ENCODE results near the gene SIGMAR1.
A peak's percentile ranks its signal among the peaks of the same experiment; 100 is the strongest.

The SIGMAR1 gene

GRCh38 chr9:34603610-34604231 lies 33.9 kb downstream of the SIGMAR1 start:
- H3K9me3 ChIP-seq (ENCODE audit: insufficient read depth, low read depth, low read length), result no peaks in the 10 kb centered on the region
- H3K79me1 ChIP-seq (ENCODE audit: low read length), result no peaks in the 10 kb centered on the region
- no peak overlapping the region for H2BK120ac ChIP-seq (ENCODE audit: insufficient read depth, low read length, poor library complexity)
- H3K18ac ChIP-seq (ENCODE audit: low read length), result no peak overlapping the region
- H4K8ac ChIP-seq (ENCODE audit: low read depth, low read length), result no peak overlapping the region
- no peak overlapping the region for H3K4ac ChIP-seq (ENCODE audit: low read depth, low read length)
- WGBS (ENCODE audit: extremely low coverage, insufficient coverage, insufficient read length), result no CpG with 5 or more reads among the region's 4 CpGs
- H2AFZ ChIP-seq (ENCODE audit: insufficient read depth, low read length, poor library complexity), result no peak overlapping the region
- no peak overlapping the region for H3K23ac ChIP-seq (ENCODE audit: low read length)
- no peaks in the 10 kb centered on the region for H3K79me2 ChIP-seq (ENCODE audit: control insufficient read depth, insufficient read depth, low read length, poor library complexity)
- H2AK5ac ChIP-seq (ENCODE audit: low read length), result no peak overlapping the region
- H3K4me2 ChIP-seq (ENCODE audit: low read length), result no peak overlapping the region
- peaks cover 0 to 1% of the 10 kb centered on the region in 2 experiments for H3K4me1 ChIP-seq (ENCODE audit: control insufficient read depth in 1 of 2, insufficient read depth in 2 of 2, low read length in 2 of 2)
- DNase-seq, result peak; percentile 64 to 92
- H3K4me3 ChIP-seq (ENCODE audit: low read depth, low read length), result no peak overlapping the region
- H3K9ac ChIP-seq (ENCODE audit: low read length), result no peak overlapping the region
- H3K27me3 ChIP-seq (ENCODE audit: insufficient read depth, low read length), result no peaks in the 10 kb centered on the region
- no peak overlapping the region for H2BK12ac ChIP-seq (ENCODE audit: low read length)
- no peak overlapping the region for H4K12ac ChIP-seq (ENCODE audit: low read depth, low read length)
- H4K91ac ChIP-seq (ENCODE audit: low read depth, low read length), result no peak overlapping the region
- no peaks in the 10 kb centered on the region for H3K36me3 ChIP-seq (ENCODE audit: control insufficient read depth in 1 of 2, insufficient read depth in 2 of 2, low read length in 2 of 2)
- H3K14ac ChIP-seq (ENCODE audit: low read length), result no peak overlapping the region
- H3K27ac ChIP-seq (ENCODE audit: low read depth, low read length), result no peak overlapping the region
- H2BK5ac ChIP-seq (ENCODE audit: low read depth, low read length, poor library complexity), result no peak overlapping the region

- Histone ChIP-seq H3K4me2 (ENCODE audit: low read length) (no peak overlapping the region), H3K36me3 (ENCODE audit: control insufficient read depth in 1 of 2, insufficient read depth in 2 of 2, low read length in 2 of 2) (no peaks in the 10 kb centered on the region), H3K4ac (ENCODE audit: low read depth, low read length) (no peak overlapping the region), H2AFZ (ENCODE audit: insufficient read depth, low read length, poor library complexity) (no peak overlapping the region), H2BK5ac (ENCODE audit: low read depth, low read length, poor library complexity) (no peak overlapping the region), H3K9ac (ENCODE audit: low read length) (no peak overlapping the region), H3K9me3 (ENCODE audit: insufficient read depth, low read depth, low read length) (no peaks in the 10 kb centered on the region), H3K79me1 (ENCODE audit: low read length) (no peaks in the 10 kb centered on the region), H3K4me3 (ENCODE audit: low read depth, low read length) (no peak overlapping the region), H3K23ac (ENCODE audit: low read length) (no peak overlapping the region), H2BK12ac (ENCODE audit: low read length) (no peak overlapping the region), H3K4me1 (ENCODE audit: control insufficient read depth in 1 of 2, insufficient read depth in 2 of 2, low read length in 2 of 2) (peaks cover 0 to 1% of the 10 kb centered on the region in 2 experiments), H4K12ac (ENCODE audit: low read depth, low read length) (no peak overlapping the region), H2BK120ac (ENCODE audit: insufficient read depth, low read length, poor library complexity) (no peak overlapping the region), H3K27ac (ENCODE audit: low read depth, low read length) (no peak overlapping the region), H3K27me3 (ENCODE audit: insufficient read depth, low read length) (no peaks in the 10 kb centered on the region), H3K18ac (ENCODE audit: low read length) (no peak overlapping the region), H2AK5ac (ENCODE audit: low read length) (no peak overlapping the region), H4K8ac (ENCODE audit: low read depth, low read length) (no peak overlapping the region), H4K91ac (ENCODE audit: low read depth, low read length) (no peak overlapping the region), H3K79me2 (ENCODE audit: control insufficient read depth, insufficient read depth, low read length, poor library complexity) (no peaks in the 10 kb centered on the region), H3K14ac (ENCODE audit: low read length) (no peak overlapping the region)
- DNase-seq, result no peak
- no CpG with 5 or more reads among the region's 6 CpGs for WGBS (ENCODE audit: extremely low coverage, insufficient coverage, insufficient read length)
These were observed 35.5 kb downstream of the SIGMAR1 start for GRCh38 chr9:34601937-34602573.

- Histone ChIP-seq H3K9ac (ENCODE audit: low read length) (no peak overlapping the region), H3K27ac (ENCODE audit: low read depth, low read length) (no peak overlapping the region), H2AK5ac (ENCODE audit: low read length) (no peak overlapping the region), H2BK12ac (ENCODE audit: low read length) (no peak overlapping the region), H3K14ac (ENCODE audit: low read length) (no peak overlapping the region), H3K27me3 (ENCODE audit: insufficient read depth, low read length) (no peaks in the 10 kb centered on the region), H2BK5ac (ENCODE audit: low read depth, low read length, poor library complexity) (no peak overlapping the region), H3K4me2 (ENCODE audit: low read length) (no peak overlapping the region), H4K91ac (ENCODE audit: low read depth, low read length) (no peak overlapping the region), H4K12ac (ENCODE audit: low read depth, low read length) (no peak overlapping the region), H4K8ac (ENCODE audit: low read depth, low read length) (no peak overlapping the region), H3K36me3 (ENCODE audit: control insufficient read depth in 1 of 2, insufficient read depth in 2 of 2, low read length in 2 of 2) (no peaks in the 10 kb centered on the region), H3K18ac (ENCODE audit: low read length) (no peak overlapping the region), H3K9me3 (ENCODE audit: insufficient read depth, low read depth, low read length) (peaks cover 1% of the 10 kb centered on the region), H3K4me1 (ENCODE audit: control insufficient read depth in 1 of 2, insufficient read depth in 2 of 2, low read length in 2 of 2) (peaks cover 0 to 1% of the 10 kb centered on the region in 2 experiments), H2AFZ (ENCODE audit: insufficient read depth, low read length, poor library complexity) (no peak overlapping the region), H3K23ac (ENCODE audit: low read length) (no peak overlapping the region), H3K4me3 (ENCODE audit: low read depth, low read length) (no peak overlapping the region), H3K4ac (ENCODE audit: low read depth, low read length) (no peak overlapping the region), H2BK120ac (ENCODE audit: insufficient read depth, low read length, poor library complexity) (no peak overlapping the region), H3K79me2 (ENCODE audit: control insufficient read depth, insufficient read depth, low read length, poor library complexity) (no peaks in the 10 kb centered on the region), H3K79me1 (ENCODE audit: low read length) (no peaks in the 10 kb centered on the region)
- no CpG with 5 or more reads among the region's 1 CpG for WGBS (ENCODE audit: extremely low coverage, insufficient coverage, insufficient read length)
- DNase-seq, result no peak
These were observed 36.7 kb downstream of the SIGMAR1 start for GRCh38 chr9:34600908-34601307.

GRCh38 chr9:34599546-34599945 lies 38.0 kb downstream of the SIGMAR1 start:
- no peak overlapping the region for H2BK120ac ChIP-seq (ENCODE audit: insufficient read depth, low read length, poor library complexity)
- H4K12ac ChIP-seq (ENCODE audit: low read depth, low read length), result no peak overlapping the region
- H2AK5ac ChIP-seq (ENCODE audit: low read length), result no peak overlapping the region
- no peak overlapping the region for H3K27ac ChIP-seq (ENCODE audit: low read depth, low read length)
- no peak overlapping the region for H2AFZ ChIP-seq (ENCODE audit: insufficient read depth, low read length, poor library complexity)
- DNase-seq, result no peak
- no peak overlapping the region for H4K91ac ChIP-seq (ENCODE audit: low read depth, low read length)
- peaks cover 0 to 1% of the 10 kb centered on the region in 2 experiments for H3K4me1 ChIP-seq (ENCODE audit: control insufficient read depth in 1 of 2, insufficient read depth in 2 of 2, low read length in 2 of 2)
- no peak overlapping the region for H3K18ac ChIP-seq (ENCODE audit: low read length)
- H2BK5ac ChIP-seq (ENCODE audit: low read depth, low read length, poor library complexity), result no peak overlapping the region
- H4K8ac ChIP-seq (ENCODE audit: low read depth, low read length), result no peak overlapping the region
- H3K27me3 ChIP-seq (ENCODE audit: insufficient read depth, low read length), result no peaks in the 10 kb centered on the region
- no peak overlapping the region for H3K4me2 ChIP-seq (ENCODE audit: low read length)
- H3K4me3 ChIP-seq (ENCODE audit: low read depth, low read length), result no peak overlapping the region
- H3K9ac ChIP-seq (ENCODE audit: low read length), result no peak overlapping the region
- H3K79me2 ChIP-seq (ENCODE audit: control insufficient read depth, insufficient read depth, low read length, poor library complexity), result no peaks in the 10 kb centered on the region
- H3K14ac ChIP-seq (ENCODE audit: low read length), result no peak overlapping the region
- no CpG with 5 or more reads among the region's 1 CpG for WGBS (ENCODE audit: extremely low coverage, insufficient coverage, insufficient read length)
- peaks cover 1% of the 10 kb centered on the region for H3K9me3 ChIP-seq (ENCODE audit: insufficient read depth, low read depth, low read length)
- H3K4ac ChIP-seq (ENCODE audit: low read depth, low read length), result no peak overlapping the region
- H3K79me1 ChIP-seq (ENCODE audit: low read length), result no peaks in the 10 kb centered on the region
- H3K36me3 ChIP-seq (ENCODE audit: control insufficient read depth in 1 of 2, insufficient read depth in 2 of 2, low read length in 2 of 2), result no peaks in the 10 kb centered on the region
- no peak overlapping the region for H3K23ac ChIP-seq (ENCODE audit: low read length)
- no peak overlapping the region for H2BK12ac ChIP-seq (ENCODE audit: low read length)

All from trophoblast cell (in vitro differentiated cells and primary cell).